GM12872 (cell line): ENCODE results near the gene ANKHD1.
A peak's percentile ranks its signal among the peaks of the same experiment; 100 is the strongest.

Experiments
- CTCF ChIP-seq: IDR thresholded peaks from 3 replicates; pipeline ENCODE4 v1.5.1; 2011; ENCODE audit warnings: low read depth, mild to moderate bottlenecking, low read length, moderate library complexity; ENCODE audit not compliant: insufficient read depth

Gene ANKHD1

GRCh38 chr5:140365941-140366340 is 35.7 kb upstream of the ANKHD1 start:
- no peak for TF ChIP-seq CTCF

GRCh38 chr5:140366589-140367255 is 34.9 kb upstream of the ANKHD1 start:
- TF ChIP-seq CTCF, result no peak

- TF ChIP-seq CTCF, result peak; percentile 31; the same call in 2 of the 3 replicates
Measured at GRCh38 chr5:140367256-140368013, 34.2 kb upstream of the ANKHD1 start.

- no peak for TF ChIP-seq CTCF
Measured at GRCh38 chr5:140371356-140372151, 30.1 kb upstream of the ANKHD1 start.

GRCh38 chr5:140372971-140373487 is 28.6 kb upstream of the ANKHD1 start:
- TF ChIP-seq CTCF, result peak; percentile 89

- no peak for TF ChIP-seq CTCF
Measured at GRCh38 chr5:140381351-140381750, 20.3 kb upstream of the ANKHD1 start.

- TF ChIP-seq CTCF, result no peak
Measured at GRCh38 chr5:140381972-140382371, 19.7 kb upstream of the ANKHD1 start.
